Femur (tissue), 1 donor: ENCODE measurements around the gene YBX3.
"Not testable (repeated sequence)": the region's sequence is repeated elsewhere in the genome, so short reads cannot be mapped to it uniquely, and the experiment has no call there.

Source experiments
- DNase-seq: peaks from one replicate; pipeline ENCODE4 v3.0.0-alpha.2; 2017

Gene YBX3

DNA sequence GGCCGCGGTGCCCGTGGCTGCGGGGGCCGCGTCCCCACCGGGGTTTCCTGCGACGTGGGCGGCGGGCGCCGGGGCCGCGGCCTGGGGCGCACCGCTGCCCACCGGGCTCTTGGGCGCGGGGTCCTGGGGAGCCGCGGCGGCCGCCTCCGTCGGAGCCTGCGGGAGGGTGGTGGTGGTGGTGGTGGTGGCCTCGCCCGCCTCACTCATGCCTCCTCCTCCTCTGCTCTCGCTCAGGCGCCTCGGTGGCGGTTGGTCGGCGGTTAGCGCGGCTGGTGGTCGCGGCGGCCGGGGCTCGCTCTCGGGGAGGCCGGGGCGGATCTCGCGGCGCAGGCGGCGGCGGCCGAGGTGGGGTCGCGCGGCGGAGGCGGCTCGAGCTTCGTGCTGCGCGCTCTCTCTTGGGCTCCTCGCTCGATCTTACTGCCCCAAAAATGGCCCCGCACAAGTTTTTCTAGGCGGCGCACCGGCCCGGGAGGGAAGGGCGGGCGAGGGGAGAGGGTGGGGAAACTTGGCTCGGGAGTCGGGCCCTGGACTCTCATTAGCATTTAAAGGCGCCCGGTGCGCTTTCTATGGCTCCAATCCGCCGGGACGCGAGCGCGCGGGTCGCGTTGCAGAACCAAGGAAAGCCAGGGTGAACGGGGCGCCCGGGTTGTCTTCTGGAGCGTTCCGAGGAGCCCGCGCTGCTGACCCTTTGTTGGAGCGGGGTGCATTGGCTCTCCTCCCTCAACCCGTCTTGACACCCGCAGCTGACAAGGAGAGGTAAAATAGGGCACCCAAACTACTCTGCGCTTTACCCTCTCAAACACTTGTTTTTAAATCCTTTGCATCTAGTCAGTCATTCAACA is at the start of gene YBX3:
Gene YBX3, minus strand, starts transcription at position 419 of the 842 bp plus-strand sequence. Its CDS starts 212 bp downstream, at position 207.
- peak; percentile 90 for DNase-seq

GRCh38 chr12:10771132-10771733 is 48.1 kb upstream of the YBX3 start:
- no peak for DNase-seq

DNA sequence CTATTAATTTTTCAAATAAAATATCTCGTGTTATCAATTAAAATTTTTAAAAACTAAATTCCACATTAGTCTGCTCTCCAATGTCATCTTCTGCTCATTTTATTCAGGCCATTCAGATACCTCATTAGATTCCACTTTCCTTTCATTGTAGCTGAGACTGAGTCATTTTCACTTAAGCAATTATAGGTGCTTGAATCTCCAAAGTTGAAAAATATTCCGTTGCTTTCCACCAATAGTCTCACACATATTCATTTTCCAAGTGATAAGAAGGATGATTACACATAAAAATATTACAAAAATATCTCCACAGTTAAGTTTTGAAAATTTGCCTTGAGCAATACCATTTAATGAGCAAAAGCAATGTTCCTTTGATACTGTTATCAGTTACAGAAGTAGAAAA is 36.5 kb upstream of the YBX3 start:
- DNase-seq = no peak

DNA sequence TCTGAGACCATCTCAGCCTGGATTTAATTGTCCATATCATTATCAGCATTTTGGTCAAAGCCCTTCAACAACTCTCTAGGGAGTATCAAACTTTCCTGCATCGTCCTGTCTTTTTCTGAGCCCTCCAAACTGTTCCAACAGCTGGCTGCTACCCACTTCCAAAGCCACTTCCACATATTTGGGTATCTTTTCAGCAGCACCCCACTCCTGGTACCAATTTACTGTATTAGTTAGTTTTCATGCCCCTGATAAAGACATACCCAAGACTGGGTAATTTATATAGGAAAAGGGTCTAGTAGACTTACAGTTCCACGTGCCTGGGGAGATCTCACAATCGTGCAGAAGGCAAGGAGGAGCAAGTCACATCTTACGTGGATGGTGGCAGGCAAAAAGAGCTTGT is 33.1 kb upstream of the YBX3 start:
- no peak for DNase-seq

DNA sequence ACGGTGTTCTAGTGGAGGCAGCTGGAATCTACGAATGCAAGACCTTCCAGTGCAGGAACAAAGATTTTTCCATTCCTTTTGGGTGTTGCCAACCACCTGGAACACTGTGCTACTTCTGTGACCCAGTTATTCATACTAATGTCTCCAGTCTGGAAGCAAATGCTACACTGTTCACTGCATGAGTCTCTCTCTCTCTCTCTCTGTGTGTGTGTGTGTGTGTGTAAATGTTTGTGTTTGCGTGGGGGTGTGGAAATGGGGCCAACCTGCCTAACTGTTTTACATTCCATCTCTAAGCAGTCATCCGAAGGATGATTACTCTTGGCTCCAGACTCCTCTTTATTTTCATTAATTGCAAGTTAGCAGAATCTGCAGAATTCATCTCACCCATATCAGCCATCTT is 29.9 kb upstream of the YBX3 start:
- no peak for DNase-seq

- no peak for DNase-seq
These were observed 27.2 kb upstream of the YBX3 start for GRCh38 chr12:10750385-10750727.

DNA sequence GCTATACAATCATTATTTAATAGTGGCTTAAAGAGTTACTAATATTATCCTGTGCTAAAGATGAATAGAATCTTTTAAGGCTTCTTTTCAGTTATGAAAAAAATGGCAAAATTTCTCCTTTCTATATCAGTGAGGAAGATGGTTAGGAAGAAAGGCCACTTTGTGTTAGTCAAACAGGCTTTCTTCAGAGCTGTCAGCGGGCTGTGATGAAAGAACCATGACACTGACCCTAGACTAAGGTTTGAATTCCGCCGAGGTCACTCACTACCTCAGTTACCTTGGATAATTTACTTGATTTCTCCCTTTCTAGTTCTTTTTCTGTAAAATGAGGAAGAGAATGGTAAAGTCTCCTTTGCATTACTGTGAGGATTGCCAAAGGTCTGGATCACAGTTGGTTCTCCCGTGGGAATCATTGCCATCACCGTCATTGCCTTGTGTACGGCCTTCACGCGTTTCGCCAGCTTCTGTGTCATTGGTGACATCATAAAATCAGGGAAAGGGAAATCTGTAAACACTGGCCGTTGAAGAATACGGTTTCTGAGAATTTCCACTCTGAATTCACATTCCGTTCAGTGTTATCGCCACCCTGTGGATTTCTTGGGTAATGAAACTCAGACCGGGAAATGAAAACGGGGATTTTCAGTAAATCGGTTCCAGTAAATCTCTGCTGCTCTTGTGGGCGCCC is 26.7 kb upstream of the YBX3 start:
- peak; percentile 90 for DNase-seq

DNA sequence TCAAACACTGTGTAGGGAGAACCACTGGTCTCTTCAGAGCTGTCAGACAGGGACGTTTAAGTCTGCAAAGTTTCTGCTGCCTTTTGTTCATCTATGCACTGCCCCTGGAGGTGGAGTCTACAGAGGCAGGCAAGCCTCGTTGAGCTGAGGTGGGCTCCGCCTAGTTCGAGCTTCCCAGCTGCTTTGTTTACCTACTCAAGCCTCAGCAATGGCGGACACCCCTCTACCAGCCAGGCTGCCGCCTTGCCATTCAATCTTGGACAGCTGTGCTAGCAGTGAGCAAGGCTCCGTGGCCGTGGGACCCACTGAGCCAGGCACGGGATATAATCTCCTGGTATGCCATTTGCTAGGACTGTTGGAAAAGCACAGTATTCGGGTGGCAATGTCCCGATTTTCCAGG is 24.6 kb upstream of the YBX3 start:
- no peak for DNase-seq

GRCh38 chr12:10743420-10743819 is 20.3 kb upstream of the YBX3 start:
- DNase-seq = not testable (repeated sequence)

DNA sequence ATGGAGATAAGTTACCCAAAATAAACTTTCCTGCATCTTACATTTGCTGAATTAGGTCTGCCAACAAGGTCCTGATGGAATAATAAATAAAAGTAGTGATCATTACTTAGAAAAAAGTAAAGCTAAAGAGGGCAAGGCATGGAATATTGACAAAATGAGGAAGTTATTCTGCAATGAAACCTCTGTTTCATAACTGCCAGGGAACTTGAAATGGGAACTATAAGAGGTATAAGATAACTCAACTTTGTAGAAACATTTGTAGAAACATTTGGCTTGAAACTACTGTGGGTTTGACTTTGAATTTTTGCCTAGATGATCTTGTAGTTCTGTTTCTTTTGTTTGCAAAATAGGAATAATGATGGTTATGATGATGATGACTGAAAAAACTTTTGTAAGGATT is 18.7 kb upstream of the YBX3 start:
- no peak for DNase-seq

DNA sequence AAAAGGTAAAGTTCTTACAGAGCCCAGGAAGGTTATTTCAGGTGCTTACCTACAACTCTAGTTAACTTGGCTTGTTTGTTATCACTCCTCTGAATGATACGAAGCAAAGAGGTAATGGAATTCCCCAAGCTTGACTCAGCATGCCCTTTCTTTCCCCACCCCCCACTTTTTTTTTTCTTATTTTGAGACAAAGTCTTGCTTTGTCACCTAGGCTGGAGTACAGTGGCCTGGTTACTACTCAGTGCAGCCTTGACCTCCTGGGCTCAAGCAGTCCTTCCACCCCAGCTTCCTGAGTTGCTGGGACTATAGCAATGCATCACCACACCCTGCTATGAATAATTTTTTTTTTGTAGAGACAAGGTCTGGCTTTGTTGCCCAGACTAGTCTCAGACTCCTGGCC is 17.1 kb upstream of the YBX3 start:
- no peak for DNase-seq

GRCh38 chr12:10739157-10740118 is 16.3 kb upstream of the YBX3 start:
- DNase-seq = no peak

- DNase-seq = no peak
These were observed 14.1 kb upstream of the YBX3 start for GRCh38 chr12:10737249-10737648.

DNA sequence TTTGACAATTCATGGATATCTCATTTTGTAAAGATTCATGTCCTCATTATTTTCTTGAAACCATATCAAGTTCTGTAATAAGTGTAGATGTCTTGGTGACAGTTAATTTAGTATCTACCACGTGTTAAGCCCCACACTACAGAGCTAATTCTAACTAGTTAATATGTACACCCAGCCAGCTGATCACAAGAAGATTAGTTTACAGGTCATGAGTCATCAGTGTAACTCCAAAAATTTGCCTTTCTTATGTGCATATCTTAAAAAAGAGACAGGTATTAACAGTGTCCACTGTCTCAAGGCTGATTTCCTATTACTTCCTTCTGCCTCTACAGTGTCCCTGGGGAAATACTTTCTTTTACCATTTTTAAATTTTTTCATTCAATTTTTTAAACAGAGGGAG is 13.3 kb upstream of the YBX3 start:
- no peak for DNase-seq

DNA sequence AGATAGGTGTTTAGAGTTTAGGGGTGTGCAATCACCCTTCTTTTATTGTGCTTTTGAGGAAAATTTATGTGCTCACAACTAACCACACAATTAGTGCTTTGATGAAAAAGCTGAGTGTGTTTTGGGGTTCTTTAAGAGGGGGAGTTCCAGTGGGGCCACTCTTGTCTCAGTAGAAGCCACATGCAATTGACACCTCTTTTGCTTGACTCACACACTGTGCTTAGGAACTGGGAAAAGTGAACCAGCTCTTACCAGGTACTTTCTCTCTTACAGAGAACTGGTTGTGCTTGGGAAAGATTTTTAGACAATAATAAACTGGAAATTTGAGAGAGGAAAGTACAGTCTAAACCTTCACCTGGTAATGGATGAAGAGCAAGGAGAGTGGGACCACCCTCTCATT is 12.3 kb upstream of the YBX3 start:
- no peak for DNase-seq

GRCh38 chr12:10732549-10732948 is 9.4 kb upstream of the YBX3 start:
- DNase-seq = no peak

DNA sequence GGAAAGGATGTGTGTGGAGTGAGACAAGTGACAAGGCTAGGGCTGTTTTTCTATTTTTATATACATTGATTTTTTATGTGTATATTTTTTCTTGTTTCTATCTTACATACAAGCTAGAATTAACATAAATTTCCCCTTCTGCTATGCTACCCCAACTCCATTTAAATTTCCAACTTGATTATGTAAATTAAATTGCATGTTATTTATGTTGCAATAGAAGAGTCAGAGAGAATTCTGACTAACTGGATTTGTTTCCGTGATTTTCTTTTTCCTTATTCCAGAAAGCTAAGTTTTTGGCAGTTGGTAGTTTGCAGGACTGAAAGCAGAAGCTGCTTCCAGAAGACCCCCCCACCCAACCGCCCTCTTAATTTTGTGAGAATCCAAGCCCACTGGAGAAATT is 8.9 kb upstream of the YBX3 start:
- no peak for DNase-seq

GRCh38 chr12:10730559-10730958 is 7.4 kb upstream of the YBX3 start:
- DNase-seq = no peak

- DNase-seq = no peak
These were observed 5.0 kb upstream of the YBX3 start for GRCh38 chr12:10728091-10728490.

DNA sequence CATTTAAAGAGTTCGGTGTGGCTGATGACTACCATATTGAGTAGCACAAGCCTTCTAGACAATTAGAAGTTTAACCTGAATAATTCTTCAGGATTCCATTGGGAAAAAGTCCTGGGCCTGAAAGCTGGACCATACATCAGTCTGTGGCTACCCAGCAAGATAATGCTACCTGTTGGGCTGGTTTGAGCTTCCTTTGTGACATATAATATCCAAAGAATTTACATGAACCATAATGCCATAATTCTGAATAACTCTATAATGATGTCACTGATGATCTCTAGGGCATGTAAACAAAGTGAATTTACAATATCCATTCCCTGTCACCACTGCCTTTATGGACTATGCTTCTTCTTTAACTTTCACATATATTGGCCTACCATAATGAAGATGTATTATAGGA is 3.8 kb upstream of the YBX3 start:
- no peak for DNase-seq

DNA sequence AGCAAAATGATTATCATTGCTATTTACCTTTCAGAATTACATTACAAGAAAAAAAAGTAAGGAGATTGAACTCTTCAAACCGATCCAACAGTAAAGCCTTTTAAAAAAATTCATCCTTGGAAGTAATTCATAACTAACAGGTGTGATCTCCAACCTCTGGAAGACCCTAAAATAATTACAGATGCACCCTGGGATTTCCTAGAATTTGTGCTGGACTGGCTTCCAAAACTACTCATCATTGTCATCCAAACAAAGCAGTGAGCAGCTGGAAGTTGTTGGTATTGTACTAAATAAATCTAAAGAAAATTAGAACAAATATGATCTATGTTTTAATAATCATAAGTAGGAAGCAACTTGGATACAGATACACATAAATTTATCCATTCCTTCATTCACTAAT is 1.9 kb upstream of the YBX3 start:
- DNase-seq = no peak

DNA sequence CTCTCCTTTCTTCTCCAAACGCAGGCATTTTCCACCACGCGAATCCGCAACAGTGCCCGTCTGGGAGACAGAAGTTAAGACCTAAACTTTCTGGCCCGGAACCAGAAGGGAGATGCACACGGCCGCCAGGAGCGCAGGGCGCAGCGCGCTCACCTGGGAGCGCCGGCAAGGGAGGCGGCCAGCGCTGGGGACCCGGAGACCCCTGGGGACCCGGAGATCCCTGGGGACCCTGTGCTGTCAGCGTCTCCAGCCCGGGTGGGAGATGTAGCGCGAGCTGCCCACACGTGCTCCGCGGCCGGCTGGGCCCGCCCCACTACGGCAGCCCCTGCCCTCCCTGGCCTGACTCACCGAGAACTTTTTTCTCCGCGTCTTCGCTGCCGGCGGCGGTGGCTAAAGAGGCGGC is 620 bp downstream of the YBX3 start:
- peak; percentile 70 for DNase-seq
